AG09309 (cell line): ENCODE measurements around the gene HTT.

ENCODE experiments used
- DNase-seq: peaks from one replicate; pipeline ENCODE4 v3.0.0-alpha.2; 2010; ENCODE audit warnings: low read depth
- H3K4me3 ChIP-seq: 2 replicates; pipeline ENCODE4 v1.5.1; 2011; ENCODE audit warnings: mild to moderate bottlenecking, low read depth, low read length, moderate library complexity; ENCODE audit not compliant: control insufficient read depth
- TF ChIP-seq, protein P1 (sequence below): IDR thresholded peaks from 2 replicates; pipeline ENCODE4 v1.5.1; 2011; ENCODE audit warnings: mild to moderate bottlenecking, low read depth, low read length, inconsistent platforms; ENCODE audit not compliant: insufficient read depth, control insufficient read depth; ENCODE audit errors: missing control alignments

The HTT gene

DNA sequence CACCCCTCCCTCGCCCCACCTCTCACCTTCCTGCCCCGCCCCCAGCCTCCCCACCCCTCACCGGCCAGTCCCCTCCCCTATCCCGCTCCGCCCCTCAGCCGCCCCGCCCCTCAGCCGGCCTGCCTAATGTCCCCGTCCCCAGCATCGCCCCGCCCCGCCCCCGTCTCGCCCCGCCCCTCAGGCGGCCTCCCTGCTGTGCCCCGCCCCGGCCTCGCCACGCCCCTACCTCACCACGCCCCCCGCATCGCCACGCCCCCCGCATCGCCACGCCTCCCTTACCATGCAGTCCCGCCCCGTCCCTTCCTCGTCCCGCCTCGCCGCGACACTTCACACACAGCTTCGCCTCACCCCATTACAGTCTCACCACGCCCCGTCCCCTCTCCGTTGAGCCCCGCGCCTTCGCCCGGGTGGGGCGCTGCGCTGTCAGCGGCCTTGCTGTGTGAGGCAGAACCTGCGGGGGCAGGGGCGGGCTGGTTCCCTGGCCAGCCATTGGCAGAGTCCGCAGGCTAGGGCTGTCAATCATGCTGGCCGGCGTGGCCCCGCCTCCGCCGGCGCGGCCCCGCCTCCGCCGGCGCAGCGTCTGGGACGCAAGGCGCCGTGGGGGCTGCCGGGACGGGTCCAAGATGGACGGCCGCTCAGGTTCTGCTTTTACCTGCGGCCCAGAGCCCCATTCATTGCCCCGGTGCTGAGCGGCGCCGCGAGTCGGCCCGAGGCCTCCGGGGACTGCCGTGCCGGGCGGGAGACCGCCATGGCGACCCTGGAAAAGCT, at the start of gene HTT, which contains the start of gene HTT-AS:
Gene HTT, plus strand, starts transcription at position 604 of the 768 bp plus-strand sequence. Its CDS starts 145 bp downstream, at position 749.
Gene HTT-AS, minus strand, starts transcription at position 461 of the 768 bp plus-strand sequence.
- peak within 1 kb of the TSS; percentile 69 for H3K4me3 ChIP-seq
- TF ChIP-seq, protein P1, sequence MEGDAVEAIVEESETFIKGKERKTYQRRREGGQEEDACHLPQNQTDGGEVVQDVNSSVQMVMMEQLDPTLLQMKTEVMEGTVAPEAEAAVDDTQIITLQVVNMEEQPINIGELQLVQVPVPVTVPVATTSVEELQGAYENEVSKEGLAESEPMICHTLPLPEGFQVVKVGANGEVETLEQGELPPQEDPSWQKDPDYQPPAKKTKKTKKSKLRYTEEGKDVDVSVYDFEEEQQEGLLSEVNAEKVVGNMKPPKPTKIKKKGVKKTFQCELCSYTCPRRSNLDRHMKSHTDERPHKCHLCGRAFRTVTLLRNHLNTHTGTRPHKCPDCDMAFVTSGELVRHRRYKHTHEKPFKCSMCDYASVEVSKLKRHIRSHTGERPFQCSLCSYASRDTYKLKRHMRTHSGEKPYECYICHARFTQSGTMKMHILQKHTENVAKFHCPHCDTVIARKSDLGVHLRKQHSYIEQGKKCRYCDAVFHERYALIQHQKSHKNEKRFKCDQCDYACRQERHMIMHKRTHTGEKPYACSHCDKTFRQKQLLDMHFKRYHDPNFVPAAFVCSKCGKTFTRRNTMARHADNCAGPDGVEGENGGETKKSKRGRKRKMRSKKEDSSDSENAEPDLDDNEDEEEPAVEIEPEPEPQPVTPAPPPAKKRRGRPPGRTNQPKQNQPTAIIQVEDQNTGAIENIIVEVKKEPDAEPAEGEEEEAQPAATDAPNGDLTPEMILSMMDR = no peak
- peak; percentile 75 for DNase-seq

DNA sequence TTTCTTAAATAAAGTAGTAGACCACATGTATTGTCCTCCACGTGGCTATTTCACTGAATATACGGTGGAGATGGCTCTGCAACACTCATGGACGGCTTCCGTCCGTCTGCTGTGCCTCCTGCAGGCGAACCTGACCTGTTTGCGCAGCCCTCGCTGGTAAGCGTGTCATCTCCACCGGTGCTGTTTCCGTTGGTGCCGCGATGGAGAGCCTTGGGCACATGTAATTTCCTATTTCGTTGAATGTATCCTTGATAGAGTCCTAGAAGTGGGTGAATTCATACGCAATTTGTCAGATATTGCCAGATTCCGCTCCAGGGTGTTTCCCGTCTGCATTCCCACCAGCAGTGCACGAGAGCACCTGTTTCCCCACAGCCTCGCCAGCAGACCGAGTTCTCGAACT, 48.6 kb upstream of the HTT start:
- TF ChIP-seq, protein P1 = no peak
- no peak overlapping the region for H3K4me3 ChIP-seq
- DNase-seq = no peak

DNA sequence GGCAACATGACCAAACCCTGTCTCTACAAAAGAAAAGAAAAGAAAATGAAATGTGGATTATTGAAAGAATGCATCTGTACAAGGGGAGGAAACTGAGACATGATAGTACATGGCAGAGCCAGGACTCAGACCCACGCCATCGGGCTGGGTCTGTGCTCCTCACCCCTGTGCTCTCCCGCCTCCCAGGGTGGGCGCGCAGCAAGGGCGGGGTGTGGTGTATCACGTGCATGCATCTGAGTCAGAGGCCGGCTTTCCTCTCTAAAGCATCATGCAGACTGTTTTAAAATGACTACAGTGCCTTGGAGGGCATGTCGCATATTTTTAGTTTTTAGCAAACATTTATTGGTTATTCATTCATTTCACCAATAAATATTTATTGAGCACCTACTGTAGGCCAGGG, 47.9 kb upstream of the HTT start:
- DNase-seq = no peak
- TF ChIP-seq, protein P1 = no peak
- no peak overlapping the region for H3K4me3 ChIP-seq

DNA sequence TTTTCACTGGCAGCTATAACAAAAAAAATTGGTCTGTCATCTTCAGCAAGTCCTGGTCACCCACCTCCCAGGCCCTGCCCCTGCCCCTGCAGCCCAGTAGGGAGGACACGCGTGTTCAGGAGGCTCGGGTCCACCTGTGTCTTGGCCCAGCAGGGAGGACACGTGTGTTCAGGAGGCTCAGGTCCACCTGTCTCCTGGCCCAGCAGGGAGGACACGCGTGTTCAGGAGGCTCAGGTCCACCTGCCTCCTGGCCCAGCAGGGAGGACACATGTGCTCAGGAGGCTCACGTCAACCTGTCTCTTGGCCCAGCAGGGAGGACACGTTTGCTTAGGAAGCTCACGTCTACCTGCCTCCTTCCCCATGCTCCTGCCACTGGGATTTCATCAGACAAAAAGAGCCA, 45.0 kb upstream of the HTT start:
- no peak for DNase-seq
- TF ChIP-seq, protein P1 = no peak
- H3K4me3 ChIP-seq = no peak overlapping the region

DNA sequence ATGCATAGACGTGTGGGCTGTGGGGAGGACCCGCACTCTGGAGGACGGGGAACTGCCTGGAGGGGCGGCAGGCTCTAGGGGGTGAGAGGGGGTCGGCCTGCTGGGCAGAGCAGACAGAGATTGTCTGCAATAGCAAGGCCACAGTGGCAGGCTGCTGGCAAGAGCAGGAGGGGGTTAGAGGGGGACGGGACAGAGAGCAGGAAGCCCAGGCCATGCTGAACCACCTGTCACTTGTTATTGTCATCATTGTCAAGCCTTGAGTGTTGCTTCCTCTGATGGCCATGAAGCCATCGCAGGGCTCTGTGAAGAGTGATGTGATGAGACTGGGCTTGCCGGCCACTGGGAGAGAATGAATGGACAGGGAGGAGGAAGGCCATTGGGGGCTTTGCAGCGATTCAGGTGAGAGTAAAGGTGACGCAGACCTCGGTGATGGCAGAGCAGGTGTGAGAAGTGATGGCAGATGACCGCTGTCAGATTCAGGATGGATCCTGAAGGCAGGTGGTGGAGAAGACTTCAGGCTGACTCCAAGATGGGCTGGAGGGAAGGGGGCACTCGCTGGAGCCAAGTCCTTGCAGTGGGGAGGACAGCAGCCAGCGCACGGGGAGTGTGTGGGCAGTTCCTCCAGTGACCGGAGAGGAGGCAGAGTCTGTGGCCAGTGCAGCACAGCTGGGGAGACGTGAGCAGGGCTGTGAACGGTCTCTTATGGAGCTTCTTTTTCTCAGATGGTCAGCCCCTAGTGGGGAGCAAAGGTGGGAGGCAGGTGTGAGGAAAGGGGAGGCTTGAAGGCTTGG, 43.7 kb upstream of the HTT start:
- DNase-seq = no peak
- TF ChIP-seq, protein P1 = no peak
- no peak overlapping the region for H3K4me3 ChIP-seq

DNA sequence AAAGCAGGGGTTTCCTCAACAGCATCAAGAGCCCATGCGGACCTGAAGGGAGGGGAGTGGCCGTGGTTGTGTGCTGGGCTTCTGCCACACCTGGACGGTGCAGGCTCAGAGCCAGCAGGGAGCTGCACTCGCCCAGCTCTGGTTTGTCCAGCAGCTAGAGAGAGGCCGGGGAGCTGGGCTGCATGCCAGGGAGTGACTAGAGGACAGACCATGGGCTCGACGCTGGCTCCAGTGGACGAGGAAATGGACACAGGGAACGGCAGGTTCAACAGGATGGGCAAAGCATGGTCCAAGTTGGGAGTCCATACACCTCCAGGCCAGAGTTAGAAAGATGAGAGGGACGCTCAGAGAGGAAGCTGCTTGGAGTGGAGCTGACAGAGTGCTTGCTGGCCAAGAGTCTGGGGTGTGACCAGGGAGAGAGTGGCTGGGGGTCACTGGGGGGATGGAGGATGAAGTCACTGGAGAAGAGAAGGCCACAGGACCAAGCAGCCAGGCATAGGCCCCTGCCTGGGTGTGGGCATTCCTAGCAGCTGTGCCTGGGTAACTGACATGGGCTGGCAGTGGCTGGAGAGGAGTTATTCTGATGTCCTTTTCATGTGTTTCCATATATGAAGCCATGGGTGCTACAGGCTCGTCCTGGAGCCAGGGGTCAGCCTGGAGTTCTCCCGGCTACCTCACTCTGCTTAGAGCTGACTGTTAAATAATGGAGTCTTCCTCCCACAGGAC, 43.0 kb upstream of the HTT start:
- TF ChIP-seq, protein P1 = no peak
- DNase-seq = no peak
- H3K4me3 ChIP-seq = no peak overlapping the region
